Measurements from ENCODE around the gene TAGLN.
A peak's percentile ranks its signal among the peaks of the same experiment; 100 is the strongest.

TAGLN gene

DNA sequence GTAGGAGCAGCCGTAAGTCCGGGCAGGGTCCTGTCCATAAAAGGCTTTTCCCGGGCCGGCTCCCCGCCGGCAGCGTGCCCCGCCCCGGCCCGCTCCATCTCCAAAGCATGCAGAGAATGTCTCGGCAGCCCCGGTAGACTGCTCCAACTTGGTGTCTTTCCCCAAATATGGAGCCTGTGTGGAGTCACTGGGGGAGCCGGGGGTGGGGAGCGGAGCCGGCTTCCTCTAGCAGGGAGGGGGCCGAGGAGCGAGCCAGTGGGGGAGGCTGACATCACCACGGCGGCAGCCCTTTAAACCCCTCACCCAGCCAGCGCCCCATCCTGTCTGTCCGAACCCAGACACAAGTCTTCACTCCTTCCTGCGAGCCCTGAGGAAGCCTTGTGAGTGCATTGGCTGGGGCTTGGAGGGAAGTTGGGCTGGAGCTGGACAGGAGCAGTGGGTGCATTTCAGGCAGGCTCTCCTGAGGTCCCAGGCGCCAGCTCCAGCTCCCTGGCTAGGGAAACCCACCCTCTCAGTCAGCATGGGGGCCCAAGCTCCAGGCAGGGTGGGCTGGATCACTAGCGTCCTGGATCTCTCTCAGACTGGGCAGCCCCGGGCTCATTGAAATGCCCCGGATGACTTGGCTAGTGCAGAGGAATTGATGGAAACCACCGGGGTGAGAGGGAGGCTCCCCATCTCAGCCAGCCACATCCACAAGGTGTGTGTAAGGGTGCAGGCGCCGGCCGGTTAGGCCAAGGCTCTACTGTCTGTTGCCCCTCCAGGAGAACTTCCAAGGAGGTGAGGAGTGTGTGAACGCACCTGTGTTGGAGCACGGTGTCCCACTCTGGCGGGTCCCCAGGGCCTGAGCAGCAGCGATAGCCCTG lies at the start of gene TAGLN:
TSS of gene TAGLN (plus strand) at position 318 of the 863 bp plus-strand sequence. CDS start 3,644 bp downstream, outside the sequence.
- DNase-seq (ENCODE audit: low read depth in 2 of 2), result no peak

DNA sequence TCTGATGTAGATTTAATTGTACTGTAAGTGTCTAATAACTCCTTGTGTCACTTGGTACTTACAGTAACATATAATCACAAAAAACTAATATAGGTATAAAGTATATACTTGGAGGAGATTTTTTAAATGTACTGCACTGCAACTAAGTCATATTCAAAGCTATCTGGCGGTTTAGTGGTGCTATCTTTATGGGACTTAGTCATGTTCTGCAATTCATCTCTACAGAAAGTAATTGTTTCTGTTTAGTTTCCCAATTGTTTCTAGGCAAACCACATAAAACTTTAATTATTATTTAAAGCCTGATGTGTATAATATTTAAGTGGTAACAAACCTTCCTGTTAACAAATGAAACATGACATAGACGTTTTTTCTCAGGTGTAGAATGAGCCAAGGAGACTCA lies 47.1 kb upstream of the TAGLN start:
- no peak for DNase-seq (ENCODE audit: low read depth in 2 of 2)

DNA sequence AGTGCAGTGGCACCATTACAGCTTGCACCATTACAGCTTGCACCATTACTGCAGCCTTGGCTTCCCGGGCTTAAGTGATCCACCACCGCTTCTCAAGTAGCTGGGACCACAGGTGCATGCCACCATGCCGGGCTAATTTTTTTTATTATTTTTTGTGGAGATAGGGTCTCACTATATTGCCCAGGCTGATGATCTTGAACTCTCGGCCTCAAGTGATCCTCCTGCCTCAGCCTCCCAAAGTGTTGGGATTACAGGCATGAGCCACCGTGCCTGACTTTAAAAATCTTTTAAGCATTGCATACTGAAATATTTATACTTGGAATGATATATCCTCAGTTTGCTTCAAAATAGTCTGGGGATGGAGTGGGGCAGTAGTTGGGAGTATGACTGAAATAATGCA lies 44.7 kb upstream of the TAGLN start:
- no peak for DNase-seq (ENCODE audit: low read depth in 2 of 2)

DNA sequence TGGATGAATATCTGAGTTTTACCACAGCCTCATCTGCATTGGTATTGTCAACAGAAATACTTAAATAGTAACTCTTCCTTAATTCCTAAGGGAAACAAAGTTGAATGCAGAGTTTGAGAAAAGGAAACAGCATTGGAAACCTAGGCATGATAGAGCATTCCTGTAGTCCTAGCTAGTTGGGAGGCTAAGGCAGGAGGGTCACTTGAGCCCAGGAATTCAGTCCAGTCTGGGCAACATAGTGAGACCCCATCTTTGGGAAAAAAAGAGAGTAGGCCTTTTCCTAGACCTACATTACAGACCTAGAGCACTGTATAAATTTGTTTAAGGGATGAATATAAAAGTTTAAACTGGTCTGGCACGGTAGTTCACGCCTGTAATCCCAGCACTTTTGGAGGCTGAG lies 41.7 kb upstream of the TAGLN start:
- DNase-seq (ENCODE audit: low read depth in 2 of 2), result no peak

DNA sequence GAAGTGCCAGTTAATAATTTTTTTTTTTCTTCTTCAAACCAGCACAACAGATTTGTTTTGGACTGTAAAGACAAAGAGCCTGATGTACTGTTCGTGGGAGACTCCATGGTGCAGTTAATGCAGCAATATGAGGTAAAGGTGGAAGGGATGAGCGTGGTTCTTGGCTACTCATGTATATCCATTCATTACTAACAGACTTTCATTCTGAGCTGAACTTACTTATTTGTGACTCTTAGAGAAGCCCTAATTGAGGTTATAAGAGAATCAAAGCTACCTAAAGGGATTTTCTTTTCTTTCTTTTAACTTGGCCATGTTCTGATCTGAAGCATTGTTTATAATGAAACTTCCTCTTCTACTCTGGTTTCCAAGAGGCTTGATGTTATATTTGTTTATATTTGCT lies 39.3 kb upstream of the TAGLN start:
- DNase-seq (ENCODE audit: low read depth in 2 of 2), result no peak

DNA sequence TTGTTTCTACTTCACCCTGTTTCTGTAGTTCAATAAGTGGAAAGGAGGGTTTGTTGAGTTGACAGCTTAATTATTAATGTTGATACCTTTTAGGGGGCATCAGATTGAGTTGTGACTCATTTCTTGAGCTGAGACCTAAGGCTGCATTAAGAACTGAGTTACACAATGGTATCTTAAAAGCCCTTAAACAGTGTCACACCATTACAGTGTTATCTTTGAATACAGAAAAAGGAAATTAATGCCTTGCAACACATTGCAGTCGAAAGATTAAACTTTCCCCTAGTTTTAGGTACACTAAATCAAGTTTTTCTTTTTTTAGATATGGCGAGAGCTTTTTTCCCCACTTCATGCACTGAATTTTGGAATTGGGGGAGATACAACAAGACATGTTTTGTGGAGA lies 38.3 kb upstream of the TAGLN start:
- DNase-seq (ENCODE audit: low read depth in 2 of 2), result no peak

DNA sequence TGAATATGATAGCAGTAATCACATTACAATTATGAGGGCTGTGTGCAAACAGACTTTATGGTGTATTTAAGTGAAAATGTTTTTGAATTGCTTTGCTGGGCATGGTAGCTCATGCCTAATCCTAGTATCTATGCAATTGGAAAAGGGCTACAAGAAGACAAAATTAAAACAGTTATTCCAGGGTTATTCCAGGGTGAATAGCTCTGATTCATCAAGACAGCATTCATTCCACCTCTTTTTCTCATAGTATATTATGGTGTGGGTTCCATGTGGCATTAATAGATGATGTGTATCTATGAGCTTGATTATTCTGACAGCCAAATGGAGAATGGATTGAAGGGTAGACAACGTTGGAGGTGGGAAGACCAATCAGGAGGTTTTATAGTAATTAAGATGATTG lies 32.7 kb upstream of the TAGLN start:
- no peak for DNase-seq (ENCODE audit: low read depth in 2 of 2)

DNA sequence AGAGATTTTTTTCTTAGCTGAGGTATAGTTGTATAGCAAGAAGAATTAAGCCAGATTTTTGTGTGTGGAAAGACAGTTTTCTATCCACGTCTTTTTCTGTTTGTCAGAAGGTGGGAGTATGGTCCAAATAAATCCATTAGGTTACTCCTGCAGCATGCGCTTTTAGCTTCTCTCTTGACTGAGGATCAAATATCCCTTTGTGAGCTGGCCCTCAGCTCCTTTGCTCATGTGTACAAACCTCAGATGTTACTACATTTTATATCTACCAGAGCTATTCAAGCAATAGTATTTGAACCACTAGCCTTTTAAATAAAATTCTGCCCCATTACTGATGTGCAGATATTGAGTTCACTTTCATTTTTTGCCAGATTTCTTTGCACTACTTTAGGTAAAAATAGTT lies 29.4 kb upstream of the TAGLN start:
- DNase-seq (ENCODE audit: low read depth in 2 of 2), result no peak

DNA sequence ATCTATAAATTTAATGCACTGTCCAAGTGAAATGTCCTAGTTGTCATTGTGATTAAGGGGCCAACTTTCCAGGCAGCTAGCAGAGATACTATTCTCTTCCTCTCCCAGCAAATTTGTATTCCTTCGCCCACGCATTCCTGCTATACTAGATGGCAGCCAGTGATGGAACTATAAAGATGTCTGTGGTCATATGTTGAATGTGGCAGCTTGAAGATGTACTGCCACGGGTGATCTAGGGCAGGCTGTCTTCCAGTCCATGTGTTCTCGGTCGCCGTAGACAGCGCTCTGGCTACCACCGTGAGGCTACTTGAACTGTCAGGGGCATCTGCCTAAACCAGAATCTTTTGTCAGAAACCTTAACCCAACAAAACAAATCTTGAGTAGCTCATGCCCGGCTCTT lies 29.0 kb upstream of the TAGLN start:
- DNase-seq (ENCODE audit: low read depth in 2 of 2), result no peak

DNA sequence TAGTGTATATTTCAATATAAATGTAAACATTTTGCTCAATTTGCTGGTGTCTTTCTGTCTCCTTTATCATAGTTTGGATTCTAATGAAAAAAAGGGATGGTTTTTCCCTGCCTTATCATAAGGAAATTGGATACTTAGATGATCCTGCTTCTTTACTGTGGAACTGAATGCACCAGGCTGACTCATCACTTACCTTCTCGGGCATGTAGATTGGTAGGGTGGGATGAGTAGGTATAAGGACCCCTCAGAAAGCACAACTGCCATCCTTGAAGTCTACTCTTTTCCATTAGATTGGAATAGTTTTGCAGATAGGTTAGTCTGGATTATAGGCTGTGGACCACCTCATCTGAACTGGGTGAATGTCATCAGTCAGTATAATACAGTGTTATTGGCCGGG lies 28.2 kb upstream of the TAGLN start:
- no peak for DNase-seq (ENCODE audit: low read depth in 2 of 2)

DNA sequence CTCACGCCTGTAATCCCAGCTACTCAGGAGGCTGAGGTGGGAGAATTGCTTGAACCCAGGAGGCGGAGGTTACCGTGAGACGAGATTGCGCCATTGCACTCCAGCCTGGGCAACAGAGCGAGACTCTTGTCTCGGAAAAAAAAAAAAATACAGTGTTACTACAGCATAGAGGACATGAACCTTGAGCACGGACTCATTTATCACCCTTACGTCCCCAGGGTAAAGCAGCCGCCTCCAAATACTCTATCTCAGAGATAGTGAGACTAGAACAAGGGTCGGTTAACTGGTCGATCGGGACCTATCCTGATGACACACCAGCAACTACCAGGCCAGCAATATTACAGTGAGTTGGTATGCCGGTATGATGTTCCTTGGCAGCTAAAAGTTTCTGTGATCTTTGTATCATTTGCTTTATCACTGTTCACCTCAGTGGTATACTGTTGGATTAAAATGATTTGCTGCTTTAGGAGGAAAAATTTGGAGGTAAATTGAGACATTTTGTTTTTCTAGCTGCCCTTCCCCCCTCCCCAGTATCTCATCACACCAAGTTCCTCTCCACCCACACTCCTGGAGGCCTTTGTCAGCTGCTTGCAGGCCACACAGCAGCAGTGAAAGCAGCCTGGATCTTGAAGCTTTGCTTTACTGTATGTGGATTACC lies 27.6 kb upstream of the TAGLN start:
- no peak for DNase-seq (ENCODE audit: low read depth in 2 of 2)

DNA sequence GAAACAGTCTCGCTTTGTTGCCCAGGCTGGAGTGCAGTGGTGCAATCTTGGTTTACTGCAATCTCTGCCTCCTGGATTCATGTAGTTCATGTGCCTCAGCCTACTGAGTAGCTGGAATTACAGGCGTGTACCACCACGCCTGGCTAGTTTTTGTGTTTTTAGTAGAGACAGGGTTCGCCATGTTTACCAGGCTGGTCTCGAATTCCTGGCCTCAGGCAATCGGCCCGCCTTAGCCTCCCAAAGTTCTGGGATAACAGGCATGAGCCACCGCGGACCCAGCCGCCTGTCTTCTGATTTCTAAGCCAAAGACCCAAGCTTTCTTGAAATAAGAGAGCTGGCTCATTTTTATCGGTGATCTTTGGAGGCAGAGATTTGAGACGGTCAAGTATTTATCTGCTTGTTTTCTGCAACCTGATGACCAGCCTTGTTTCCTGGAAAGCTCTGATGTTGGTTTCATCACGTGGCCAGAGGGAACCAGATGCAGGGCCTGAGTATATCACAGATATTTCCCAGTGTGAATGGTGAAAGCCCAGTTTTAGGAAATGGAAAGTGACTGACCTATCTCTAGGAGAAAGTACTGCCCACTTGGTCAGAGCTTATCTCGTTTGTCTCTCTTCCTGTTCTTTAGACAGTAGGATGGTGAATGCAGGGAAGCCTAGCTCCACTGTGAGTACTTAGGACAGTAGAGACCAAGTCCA lies 26.3 kb upstream of the TAGLN start:
- no peak for DNase-seq (ENCODE audit: low read depth in 2 of 2)

DNA sequence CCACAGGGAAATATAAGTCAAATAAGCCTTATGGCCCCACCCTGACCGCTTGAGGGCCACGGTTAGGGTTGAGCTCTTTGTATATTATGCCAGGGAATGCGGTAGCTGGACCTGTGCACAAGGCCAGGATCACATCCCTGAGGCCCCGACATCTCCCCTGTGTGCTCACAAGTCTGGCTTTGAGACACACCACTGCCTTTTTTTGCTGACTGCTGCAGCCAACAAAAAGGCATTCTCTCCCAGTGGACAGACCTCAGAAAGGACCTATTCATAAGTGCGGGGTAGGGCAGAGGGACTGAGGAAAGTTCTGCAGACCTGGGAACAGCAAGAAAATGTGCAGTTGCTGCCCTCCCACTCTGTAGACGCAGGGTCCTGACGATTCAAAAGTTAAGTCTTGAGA lies 24.1 kb upstream of the TAGLN start:
- DNase-seq (ENCODE audit: low read depth in 2 of 2), result no peak

DNA sequence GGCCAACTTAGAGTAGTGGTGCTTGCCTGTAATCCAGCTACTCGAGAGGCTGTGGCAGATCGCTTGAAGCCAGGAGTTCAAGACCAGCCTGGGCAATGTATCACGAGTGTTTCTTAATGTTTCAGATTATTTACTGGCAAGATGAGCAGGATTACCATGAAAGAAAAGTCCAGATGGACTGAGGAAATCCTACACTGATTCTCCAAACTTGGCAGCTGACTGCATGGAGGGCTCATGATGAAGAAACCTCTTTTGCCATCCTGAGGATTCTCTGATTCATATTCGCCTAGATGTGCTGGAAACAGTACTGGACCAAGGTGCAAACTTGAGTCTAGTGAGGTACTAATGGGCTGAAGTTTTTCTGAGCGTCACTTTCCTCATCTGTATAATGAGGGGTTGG lies 23.4 kb upstream of the TAGLN start:
- DNase-seq (ENCODE audit: low read depth in 2 of 2), result no peak

DNA sequence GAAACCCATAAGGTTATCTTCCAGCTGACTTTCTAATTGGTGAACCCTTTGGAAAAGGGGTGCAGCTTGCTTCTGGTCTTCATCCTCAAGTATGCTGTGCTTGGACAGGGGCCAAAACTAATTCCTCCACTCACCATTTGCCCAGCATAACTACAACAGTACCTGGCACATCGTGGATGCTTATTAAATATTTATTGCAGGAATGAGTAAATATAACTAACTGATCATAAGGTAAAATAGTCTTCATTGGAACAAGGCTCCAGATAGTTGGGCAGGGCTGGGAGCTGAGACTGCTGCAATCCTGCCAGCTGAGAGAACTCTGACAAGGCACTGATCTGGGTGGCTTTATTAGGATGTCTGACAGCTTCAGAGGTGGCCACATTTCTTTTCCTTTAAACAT lies 23.0 kb upstream of the TAGLN start:
- DNase-seq (ENCODE audit: low read depth in 2 of 2), result no peak

DNA sequence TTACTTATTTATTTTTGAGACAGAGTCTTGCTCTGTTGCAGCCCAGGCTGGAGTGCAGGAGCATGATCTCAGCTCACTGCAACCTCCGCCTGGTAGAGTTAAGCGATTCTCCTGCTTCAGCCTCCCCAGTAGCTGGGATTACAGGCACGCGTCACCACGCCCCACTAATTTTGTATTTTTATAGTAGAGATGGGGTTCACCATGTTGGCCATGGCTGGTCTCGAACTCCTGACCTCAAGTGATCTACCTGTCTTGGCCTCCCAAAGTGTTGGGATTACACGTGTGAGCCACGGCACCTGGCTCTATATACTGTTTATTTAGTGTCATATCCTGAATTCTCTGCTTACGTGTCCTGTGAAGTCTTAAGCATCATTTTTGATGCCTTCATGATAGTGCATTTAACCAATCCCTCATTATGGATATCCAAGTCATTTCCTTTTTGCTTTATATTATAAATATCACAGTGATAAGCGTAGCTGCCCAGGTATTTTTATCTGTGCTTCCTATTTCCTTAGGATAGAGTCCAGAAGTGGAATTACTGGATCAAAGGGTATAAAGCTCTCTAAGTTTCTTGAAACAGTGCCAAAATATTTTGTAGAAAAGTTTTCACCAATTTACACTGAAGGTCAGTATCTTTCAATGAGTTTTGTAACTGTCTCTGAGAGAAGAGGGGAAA lies 21.5 kb upstream of the TAGLN start:
- no peak for DNase-seq (ENCODE audit: low read depth in 2 of 2)

DNA sequence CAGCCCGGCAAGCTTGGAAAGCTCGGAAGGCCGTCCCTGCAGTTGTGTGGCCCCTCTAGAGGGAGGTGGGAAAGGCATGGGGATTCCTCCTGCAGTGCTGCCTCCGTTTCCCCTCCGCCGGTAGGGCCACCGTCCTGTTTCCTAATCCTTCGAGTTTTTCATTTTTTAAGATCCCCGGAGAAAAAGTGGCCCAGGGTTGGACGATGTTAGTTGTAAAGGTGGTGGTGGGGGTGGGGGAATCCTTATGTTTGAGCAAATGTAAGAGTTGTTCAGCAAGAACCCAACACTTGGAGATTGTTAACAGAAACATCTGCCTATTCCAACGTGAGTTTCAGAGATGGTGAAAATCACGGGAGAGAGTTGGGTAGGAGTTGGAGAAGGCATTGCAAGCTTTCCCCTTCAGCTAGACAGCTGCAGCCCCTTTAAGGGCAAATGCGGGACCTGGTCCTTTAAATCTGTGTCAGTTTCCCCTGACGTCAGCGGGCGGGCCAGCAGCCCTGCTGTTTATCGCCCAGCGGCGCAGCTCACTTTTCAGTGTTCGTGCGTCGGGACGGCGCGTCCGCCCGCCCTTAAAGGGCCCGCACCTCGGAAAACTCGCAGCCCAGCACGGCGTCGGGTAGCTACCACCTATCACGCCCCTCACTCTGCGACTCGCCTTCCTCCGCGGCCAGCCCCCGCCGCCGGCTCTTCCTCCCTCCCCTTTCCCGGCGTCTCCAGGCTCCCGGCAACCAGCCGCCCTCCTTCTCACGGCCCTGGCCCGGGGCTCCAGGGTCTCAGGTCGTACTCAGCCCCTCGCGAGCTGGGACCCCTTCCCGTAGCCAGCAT lies 20.7 kb upstream of the TAGLN start, which contains the start of gene SIDT2:
TSS of gene SIDT2 (plus strand) at position 534 of the 825 bp plus-strand sequence. CDS start 521 bp downstream, outside the sequence.
- DNase-seq (ENCODE audit: low read depth in 2 of 2), result peak; percentile 76 to 87

DNA sequence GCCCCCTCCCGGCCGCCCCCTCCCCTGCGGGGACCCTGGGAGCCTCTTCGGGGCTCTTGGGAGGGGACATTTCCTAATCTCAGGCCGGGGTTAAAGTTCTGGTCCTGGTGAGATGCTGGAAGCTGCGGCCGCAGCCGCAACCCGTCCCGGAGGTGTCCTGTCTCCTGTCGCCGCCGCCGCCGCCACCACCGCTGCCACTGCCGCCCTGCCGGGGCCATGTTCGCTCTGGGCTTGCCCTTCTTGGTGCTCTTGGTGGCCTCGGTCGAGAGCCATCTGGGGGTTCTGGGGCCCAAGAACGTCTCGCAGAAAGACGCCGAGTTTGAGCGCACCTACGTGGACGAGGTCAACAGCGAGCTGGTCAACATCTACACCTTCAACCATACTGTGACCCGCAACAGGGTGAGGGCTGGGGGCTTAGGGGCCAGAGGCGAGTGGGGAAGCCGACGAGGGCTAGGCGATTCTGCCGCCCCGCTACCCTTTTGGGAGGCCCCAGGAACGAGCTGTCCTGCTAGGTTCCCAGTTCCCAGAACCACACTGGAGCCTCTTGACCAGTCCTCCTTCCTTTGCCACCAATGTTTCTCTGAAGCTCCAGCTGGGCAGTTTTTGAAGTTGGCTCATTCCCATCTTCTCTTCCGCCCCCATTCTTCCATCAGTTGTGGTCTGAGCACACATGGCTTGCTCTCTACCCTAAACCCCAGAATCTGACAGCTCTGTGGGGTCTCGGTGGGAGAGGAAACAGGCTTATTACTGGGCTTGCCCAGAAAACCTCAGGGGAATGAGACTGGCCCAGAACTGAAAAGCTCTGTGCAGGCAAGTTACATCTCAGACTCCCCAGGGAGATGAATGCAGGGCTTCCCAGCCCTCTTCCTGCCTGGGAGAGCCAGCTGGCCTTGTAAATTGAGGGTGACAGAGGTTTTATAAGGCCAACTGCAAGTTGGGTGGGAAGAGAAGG lies 19.8 kb upstream of the TAGLN start:
- peak in 1 of 2 donors; percentile 36 for DNase-seq (ENCODE audit: low read depth in 2 of 2)

DNA sequence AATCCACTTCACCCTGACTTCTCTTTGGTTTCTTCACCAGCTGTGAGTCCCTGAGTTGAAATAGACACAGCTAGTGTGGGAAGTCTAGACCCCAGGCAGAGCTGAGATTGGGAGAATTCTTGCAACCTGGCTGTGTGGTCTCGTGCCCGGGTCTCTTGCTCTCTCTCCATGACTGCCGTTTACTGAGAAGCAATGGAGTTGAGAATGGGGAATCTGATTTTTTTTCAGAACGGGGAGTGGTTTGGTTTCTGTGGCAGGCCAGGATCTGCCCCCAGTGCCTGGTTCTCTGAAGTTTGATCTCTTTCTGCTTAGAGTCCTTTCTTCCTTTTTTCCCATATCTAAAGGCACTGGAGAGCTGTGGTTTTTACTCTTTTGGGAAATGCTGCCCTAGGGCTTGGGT lies 19.1 kb upstream of the TAGLN start:
- no peak for DNase-seq (ENCODE audit: low read depth in 2 of 2)

Data from stimulated activated CD8-positive, alpha-beta memory T cell treated with anti-CD3 and anti-CD28 coated beads, Interleukin-7, amount 100 ng/mL, for 4 hours (primary cell).